ENCODE data around the gene LRRC28. TPM values are rescaled to one million over a fixed set of nuclear protein-coding genes. Genes with fewer than 3 reads are reported as not detected.
A peak's percentile ranks its signal among the peaks of the same experiment; 100 is the strongest.

Gene LRRC28
- total and polyA plus RNA-seq, 9 of the 15 experiments (the other 6 are each of a cell fraction or from before 2014, with no cell fraction given) = 5.5 to 17.4 (median 7.9) TPM

DNA sequence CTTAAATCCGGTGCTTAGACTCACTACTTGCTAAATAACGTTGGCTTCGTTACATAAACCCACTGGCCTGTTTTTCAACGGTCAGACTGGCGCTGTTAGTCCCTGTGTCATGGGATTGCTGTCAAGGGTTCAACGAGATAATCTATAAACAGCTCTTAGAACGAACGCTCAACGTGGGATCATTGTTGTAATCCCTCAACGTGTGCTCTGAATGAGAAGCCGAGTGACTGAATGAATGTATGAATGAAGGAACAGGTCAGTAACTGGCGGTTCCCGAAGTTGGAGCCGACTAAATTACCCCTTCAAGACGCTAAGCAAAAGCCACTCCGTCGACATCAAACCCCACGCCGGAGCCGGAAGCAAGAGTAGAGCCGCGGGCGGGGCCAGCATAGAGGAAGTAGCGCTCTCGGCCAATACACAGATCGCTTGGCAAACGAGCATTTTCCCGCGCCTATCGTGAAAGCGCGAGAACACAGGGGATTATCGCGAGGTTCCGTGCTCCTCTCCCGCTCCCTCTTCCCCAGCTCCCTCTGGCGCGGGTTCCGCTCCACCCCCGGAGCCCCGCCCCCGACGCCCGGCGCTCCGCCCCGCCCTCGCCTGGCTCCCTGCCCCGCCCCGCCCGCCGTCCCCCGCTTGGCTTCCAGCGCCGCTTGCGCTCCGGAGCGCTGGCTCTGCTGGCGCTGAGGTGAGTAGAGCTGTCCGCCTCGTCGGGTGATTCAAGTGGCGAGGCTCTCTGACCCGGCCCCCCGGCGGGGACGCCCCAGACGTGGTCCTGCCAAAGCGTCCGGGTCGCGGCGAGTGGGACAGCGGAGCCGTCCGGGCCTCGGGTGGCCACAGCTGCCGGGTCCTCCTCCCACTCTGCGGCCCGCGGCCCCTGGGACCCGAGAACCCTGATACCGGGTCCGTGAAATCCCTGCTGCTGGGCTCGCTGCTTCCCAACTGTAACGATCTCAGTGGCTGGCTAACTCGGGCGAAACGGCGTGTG is at the start of gene LRRC28 (continued):
- TF ChIP-seq FOXJ2 (tag; IDR thresholded peaks at IDR 0.05) = no peak
- no peak for TF ChIP-seq ZNF316 (IDR thresholded peaks at IDR 0.05)
- peak; percentile 68; the same call in 1 of the 2 replicates for TF ChIP-seq MYC (IDR thresholded peaks at IDR 0.05; ENCODE audit: low read depth, low read length)
- no peak for TF ChIP-seq MYC (CRISPR knock-in tag; IDR thresholded peaks at IDR 0.05; ENCODE audit: borderline replicate concordance, low read depth)
- peak; percentile 2; the same call in 1 of the 2 replicates for TF ChIP-seq ZBTB7A (IDR thresholded peaks at IDR 0.05; ENCODE audit: borderline replicate concordance, control insufficient read depth, low read depth, low read length)
- TF ChIP-seq CCNT2 (IDR thresholded peaks at IDR 0.05; ENCODE audit: borderline replicate concordance, extremely low read depth, insufficient read length, low read depth, low read length) = peak; percentile 50
- no peak for TF ChIP-seq RUNX1 (IDR thresholded peaks at IDR 0.05; ENCODE audit: low read depth)
- peak; percentile 77 for TF ChIP-seq ZNF766 (CRISPR knock-in tag; conservative IDR thresholded peaks at IDR 0.05)
- TF ChIP-seq HDAC2 (IDR thresholded peaks at IDR 0.05) = peak; percentile 25; the same call in 1 of the 2 replicates
- TF ChIP-seq SMAD4 (CRISPR knock-in tag; conservative IDR thresholded peaks at IDR 0.05) = peak; percentile 18; the same call in 1 of the 2 replicates
- no peak for TF ChIP-seq ZNF133 (CRISPR knock-in tag; IDR thresholded peaks at IDR 0.05)
- peak; percentile 35 to 57; a peak in 2 of 4 replicates for TF ChIP-seq NRF1 (conservative IDR thresholded peaks at IDR 0.05 in 1 of 2, IDR thresholded peaks at IDR 0.05 in 1 of 2)
- no peak for TF ChIP-seq TCF7L2 (IDR thresholded peaks at IDR 0.05; ENCODE audit: low read depth, low read length)
- TF ChIP-seq ZNF668 (CRISPR knock-in tag; IDR thresholded peaks at IDR 0.05) = no peak
- TF ChIP-seq, protein P1, sequence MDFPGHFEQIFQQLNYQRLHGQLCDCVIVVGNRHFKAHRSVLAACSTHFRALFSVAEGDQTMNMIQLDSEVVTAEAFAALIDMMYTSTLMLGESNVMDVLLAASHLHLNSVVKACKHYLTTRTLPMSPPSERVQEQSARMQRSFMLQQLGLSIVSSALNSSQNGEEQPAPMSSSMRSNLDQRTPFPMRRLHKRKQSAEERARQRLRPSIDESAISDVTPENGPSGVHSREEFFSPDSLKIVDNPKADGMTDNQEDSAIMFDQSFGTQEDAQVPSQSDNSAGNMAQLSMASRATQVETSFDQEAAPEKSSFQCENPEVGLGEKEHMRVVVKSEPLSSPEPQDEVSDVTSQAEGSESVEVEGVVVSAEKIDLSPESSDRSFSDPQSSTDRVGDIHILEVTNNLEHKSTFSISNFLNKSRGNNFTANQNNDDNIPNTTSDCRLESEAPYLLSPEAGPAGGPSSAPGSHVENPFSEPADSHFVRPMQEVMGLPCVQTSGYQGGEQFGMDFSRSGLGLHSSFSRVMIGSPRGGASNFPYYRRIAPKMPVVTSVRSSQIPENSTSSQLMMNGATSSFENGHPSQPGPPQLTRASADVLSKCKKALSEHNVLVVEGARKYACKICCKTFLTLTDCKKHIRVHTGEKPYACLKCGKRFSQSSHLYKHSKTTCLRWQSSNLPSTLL (IDR thresholded peaks at IDR 0.05) = no peak
- no peak for TF ChIP-seq SAFB2 (IDR thresholded peaks at IDR 0.05; ENCODE audit: borderline replicate concordance, low read depth, low read length, severe bottlenecking)
- TF ChIP-seq, protein P2, sequence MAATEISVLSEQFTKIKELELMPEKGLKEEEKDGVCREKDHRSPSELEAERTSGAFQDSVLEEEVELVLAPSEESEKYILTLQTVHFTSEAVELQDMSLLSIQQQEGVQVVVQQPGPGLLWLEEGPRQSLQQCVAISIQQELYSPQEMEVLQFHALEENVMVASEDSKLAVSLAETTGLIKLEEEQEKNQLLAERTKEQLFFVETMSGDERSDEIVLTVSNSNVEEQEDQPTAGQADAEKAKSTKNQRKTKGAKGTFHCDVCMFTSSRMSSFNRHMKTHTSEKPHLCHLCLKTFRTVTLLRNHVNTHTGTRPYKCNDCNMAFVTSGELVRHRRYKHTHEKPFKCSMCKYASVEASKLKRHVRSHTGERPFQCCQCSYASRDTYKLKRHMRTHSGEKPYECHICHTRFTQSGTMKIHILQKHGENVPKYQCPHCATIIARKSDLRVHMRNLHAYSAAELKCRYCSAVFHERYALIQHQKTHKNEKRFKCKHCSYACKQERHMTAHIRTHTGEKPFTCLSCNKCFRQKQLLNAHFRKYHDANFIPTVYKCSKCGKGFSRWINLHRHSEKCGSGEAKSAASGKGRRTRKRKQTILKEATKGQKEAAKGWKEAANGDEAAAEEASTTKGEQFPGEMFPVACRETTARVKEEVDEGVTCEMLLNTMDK (IDR thresholded peaks at IDR 0.05; ENCODE audit: borderline replicate concordance, insufficient read depth, low read depth, low read length, poor library complexity, severe bottlenecking) = no peak
- TF ChIP-seq HDAC6 (IDR thresholded peaks at IDR 0.05; ENCODE audit: low read depth, low read length) = no peak
- peak; percentile 90; the same call in 1 of the 2 replicates for TF ChIP-seq NFRKB (IDR thresholded peaks at IDR 0.05; ENCODE audit: low read depth)
- no peak for TF ChIP-seq ZNF75A (CRISPR knock-in tag; IDR thresholded peaks at IDR 0.05)

All from K562 (cell line).